GM12872 (cell line): ENCODE measurements around the gene ALG10.

Experiments used
- TF ChIP-seq, protein P1 (sequence below): IDR thresholded peaks from 3 replicates; pipeline ENCODE4 v1.5.1; 2011; ENCODE audit warnings: low read depth, mild to moderate bottlenecking, low read length, moderate library complexity; ENCODE audit not compliant: insufficient read depth

ALG10 gene

GRCh38 chr12:34022079-34022830, at the start of gene ALG10:
Gene ALG10, plus strand, starts transcription at chr12:34022496. Its CDS starts 104 bp downstream, at chr12:34022600.
- TF ChIP-seq, protein P1, sequence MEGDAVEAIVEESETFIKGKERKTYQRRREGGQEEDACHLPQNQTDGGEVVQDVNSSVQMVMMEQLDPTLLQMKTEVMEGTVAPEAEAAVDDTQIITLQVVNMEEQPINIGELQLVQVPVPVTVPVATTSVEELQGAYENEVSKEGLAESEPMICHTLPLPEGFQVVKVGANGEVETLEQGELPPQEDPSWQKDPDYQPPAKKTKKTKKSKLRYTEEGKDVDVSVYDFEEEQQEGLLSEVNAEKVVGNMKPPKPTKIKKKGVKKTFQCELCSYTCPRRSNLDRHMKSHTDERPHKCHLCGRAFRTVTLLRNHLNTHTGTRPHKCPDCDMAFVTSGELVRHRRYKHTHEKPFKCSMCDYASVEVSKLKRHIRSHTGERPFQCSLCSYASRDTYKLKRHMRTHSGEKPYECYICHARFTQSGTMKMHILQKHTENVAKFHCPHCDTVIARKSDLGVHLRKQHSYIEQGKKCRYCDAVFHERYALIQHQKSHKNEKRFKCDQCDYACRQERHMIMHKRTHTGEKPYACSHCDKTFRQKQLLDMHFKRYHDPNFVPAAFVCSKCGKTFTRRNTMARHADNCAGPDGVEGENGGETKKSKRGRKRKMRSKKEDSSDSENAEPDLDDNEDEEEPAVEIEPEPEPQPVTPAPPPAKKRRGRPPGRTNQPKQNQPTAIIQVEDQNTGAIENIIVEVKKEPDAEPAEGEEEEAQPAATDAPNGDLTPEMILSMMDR: peak; percentile 64

- TF ChIP-seq, protein P1: no peak
Measured at GRCh38 chr12:33977887-33978286, 44.4 kb upstream of the ALG10 start.

DNA sequence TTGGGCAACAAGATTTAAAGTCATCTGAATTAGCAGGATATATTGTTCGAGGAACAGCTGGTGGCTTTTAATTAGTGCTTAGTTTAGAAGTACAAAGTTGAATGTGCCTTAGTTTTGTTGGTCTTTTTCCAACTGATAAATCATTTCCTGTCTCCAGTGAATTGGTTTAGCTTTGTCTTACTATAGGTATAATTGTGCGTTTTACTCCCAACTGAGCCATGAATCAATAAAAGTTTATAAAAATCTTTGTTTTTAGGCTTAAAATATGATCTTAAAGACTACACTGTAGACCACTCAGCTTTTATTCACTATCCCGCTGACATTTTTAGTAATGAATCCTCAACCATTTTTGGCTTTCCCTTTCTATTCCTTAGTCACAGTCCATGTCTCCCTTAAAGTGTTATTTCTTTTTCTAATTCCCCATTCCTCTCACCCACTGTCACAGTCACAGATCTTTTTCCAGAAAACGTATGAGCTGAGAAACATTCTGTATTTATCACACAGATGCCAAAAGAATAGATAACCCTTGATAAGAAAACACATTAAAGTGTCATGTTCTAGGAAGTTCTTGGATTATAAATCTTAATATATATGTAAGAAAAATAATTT, 34.0 kb upstream of the ALG10 start:
- TF ChIP-seq, protein P1: no peak

DNA sequence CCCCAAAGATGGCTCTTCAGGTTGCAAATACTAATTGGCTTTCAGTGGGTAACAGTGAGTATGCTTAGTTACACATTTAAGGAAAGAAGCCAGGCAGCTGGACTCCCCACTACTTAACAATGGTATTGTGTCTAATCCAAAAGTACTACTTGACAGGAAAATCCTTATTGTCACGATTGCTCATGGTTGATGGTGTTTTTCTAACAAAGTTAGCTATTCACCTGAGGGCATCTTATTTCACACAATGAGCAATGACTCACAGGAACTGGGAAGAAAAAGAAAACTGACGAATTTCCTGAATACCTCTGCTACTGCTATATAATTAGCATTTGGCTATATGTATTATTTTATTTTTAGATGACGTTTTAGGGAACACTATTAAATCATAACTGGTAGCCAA, 33.4 kb upstream of the ALG10 start:
- TF ChIP-seq, protein P1: no peak

GRCh38 chr12:33994857-33995808, 27.2 kb upstream of the ALG10 start:
- TF ChIP-seq, protein P1: no peak

GRCh38 chr12:34016361-34016760, 5.9 kb upstream of the ALG10 start:
- TF ChIP-seq, protein P1: no peak

GRCh38 chr12:34021071-34021470, 1.2 kb upstream of the ALG10 start:
- TF ChIP-seq, protein P1: no peak
